ENCODE data around the gene TRAT1.

TRAT1 gene

GRCh38 chr3:108862865-108863798, 40.5 kb downstream of the TRAT1 start:
- H3K36me3 ChIP-seq, result no peaks in the 10 kb centered on the region
- H3K4me3 ChIP-seq (ENCODE audit: low read depth in 1 of 2, low read length in 1 of 2), result no peak overlapping the region
- TF ChIP-seq CTCF (IDR thresholded peaks at IDR 0.05), result no peak

GRCh38 chr3:108863799-108864135, 41.2 kb downstream of the TRAT1 start:
- no peaks in the 10 kb centered on the region for H3K36me3 ChIP-seq
- H3K27ac ChIP-seq, result no peak overlapping the region

More at GRCh38 chr3:108862865-108863798, 40.5 kb downstream of the TRAT1 start:
- Histone ChIP-seq H3K27ac (no peak overlapping the region), H3K27me3 (no peaks in the 10 kb centered on the region), H3K9me3 (no peaks in the 10 kb centered on the region), H3K4me1 (ENCODE audit: control insufficient read depth in 1 of 2, insufficient read depth in 1 of 2, low read depth in 1 of 2, low read length in 1 of 2) (no peaks in the 10 kb centered on the region)

GRCh38 chr3:108877901-108878300, 55.3 kb downstream of the TRAT1 start:
- H3K27ac ChIP-seq, result no peak overlapping the region
- no peaks in the 10 kb centered on the region for H3K4me1 ChIP-seq (ENCODE audit: control insufficient read depth in 1 of 2, insufficient read depth in 1 of 2, low read depth in 1 of 2, low read length in 1 of 2)
- no peak for TF ChIP-seq CTCF (IDR thresholded peaks at IDR 0.05)
- no peak overlapping the region for H3K4me3 ChIP-seq (ENCODE audit: low read depth in 1 of 2, low read length in 1 of 2)
- H3K36me3 ChIP-seq, result no peaks in the 10 kb centered on the region
- no peaks in the 10 kb centered on the region for H3K9me3 ChIP-seq
- no peaks in the 10 kb centered on the region for H3K27me3 ChIP-seq

More at GRCh38 chr3:108863799-108864135, 41.2 kb downstream of the TRAT1 start:
- H3K4me3 ChIP-seq (ENCODE audit: low read depth in 1 of 2, low read length in 1 of 2), result no peak overlapping the region
- H3K27me3 ChIP-seq, result no peaks in the 10 kb centered on the region
- no peaks in the 10 kb centered on the region for H3K4me1 ChIP-seq (ENCODE audit: control insufficient read depth in 1 of 2, insufficient read depth in 1 of 2, low read depth in 1 of 2, low read length in 1 of 2)
- no peak for TF ChIP-seq CTCF (IDR thresholded peaks at IDR 0.05)
- no peaks in the 10 kb centered on the region for H3K9me3 ChIP-seq

GRCh38 chr3:108879915-108880314, 57.3 kb downstream of the TRAT1 start:
- Histone ChIP-seq H3K4me1 (ENCODE audit: control insufficient read depth in 1 of 2, insufficient read depth in 1 of 2, low read depth in 1 of 2, low read length in 1 of 2) (no peaks in the 10 kb centered on the region), H3K4me3 (ENCODE audit: low read depth in 1 of 2, low read length in 1 of 2) (no peak overlapping the region), H3K27ac (no peak overlapping the region), H3K27me3 (no peaks in the 10 kb centered on the region), H3K9me3 (no peaks in the 10 kb centered on the region), H3K36me3 (no peaks in the 10 kb centered on the region)
- no peak for TF ChIP-seq CTCF (IDR thresholded peaks at IDR 0.05)

GRCh38 chr3:108882762-108883161, 60.2 kb downstream of the TRAT1 start:
- H3K4me3 ChIP-seq (ENCODE audit: low read depth in 1 of 2, low read length in 1 of 2), result no peak overlapping the region
- TF ChIP-seq CTCF (IDR thresholded peaks at IDR 0.05), result no peak

More at GRCh38 chr3:108882762-108883161, 60.2 kb downstream of the TRAT1 start:
- Histone ChIP-seq H3K9me3 (no peaks in the 10 kb centered on the region), H3K27me3 (no peaks in the 10 kb centered on the region), H3K4me1 (ENCODE audit: control insufficient read depth in 1 of 2, insufficient read depth in 1 of 2, low read depth in 1 of 2, low read length in 1 of 2) (no peaks in the 10 kb centered on the region), H3K27ac (no peak overlapping the region), H3K36me3 (no peaks in the 10 kb centered on the region)

Data from neutrophil (primary cell).